Sigmoid colon (tissue), 4 donors: ENCODE results near the gene MAU2.

ENCODE experiments used
- EP300 ChIP-seq, 4 donors: sonication (generic); formaldehyde crosslinking; IDR thresholded peaks; one replicate each; pipeline ENCODE4 v1.6.1; 2017; ENCODE audit warnings: antibody characterized with exemption in 4 of 4
- POLR2A ChIP-seq, 2 donors: fragments of 450-650 bp; IDR thresholded peaks; one replicate each; pipeline ENCODE4 v1.6.1; 2016; ENCODE audit warnings: antibody characterized with exemption in 2 of 2, mild to moderate bottlenecking in 2 of 2, moderate library complexity in 2 of 2
- POLR2AphosphoS5 ChIP-seq, 4 donors: sonication (generic); formaldehyde crosslinking; IDR thresholded peaks; one replicate each; pipeline ENCODE4 v1.6.1; 2017; ENCODE audit warnings: antibody characterized with exemption in 4 of 4
- TF ChIP-seq, protein P1 (sequence below), 4 experiments: fragments of 450-650 bp in 3 of 4; fragments of 200-600 bp in 1 of 4; IDR thresholded peaks; one replicate each; pipeline ENCODE4 v1.5.1; 2016 to 2019; ENCODE audit warnings: antibody characterized with exemption in 4 of 4, mild to moderate bottlenecking in 3 of 4, moderate library complexity in 2 of 4

DNA sequence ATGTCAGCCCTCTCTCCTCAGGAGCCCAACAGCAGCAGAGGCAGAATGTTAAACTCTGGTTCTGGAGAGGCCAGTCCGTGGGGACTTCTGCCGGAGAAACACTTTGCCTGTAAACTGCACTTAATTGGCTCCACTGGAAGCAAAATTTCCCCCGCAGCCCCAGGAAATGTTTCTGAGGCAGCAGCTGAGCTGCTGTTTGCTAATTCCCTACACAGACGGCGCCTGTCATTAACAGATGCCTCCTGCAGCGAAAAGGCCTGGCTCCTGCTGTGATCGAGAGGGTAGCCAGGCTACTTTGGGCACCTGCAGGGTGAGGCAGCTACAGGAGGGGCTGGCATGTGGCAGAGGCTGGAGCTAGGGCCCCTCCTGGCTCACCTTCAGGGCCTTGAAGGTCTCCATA is 42.3 kb upstream of the MAU2 start:
- TF ChIP-seq, protein P1, sequence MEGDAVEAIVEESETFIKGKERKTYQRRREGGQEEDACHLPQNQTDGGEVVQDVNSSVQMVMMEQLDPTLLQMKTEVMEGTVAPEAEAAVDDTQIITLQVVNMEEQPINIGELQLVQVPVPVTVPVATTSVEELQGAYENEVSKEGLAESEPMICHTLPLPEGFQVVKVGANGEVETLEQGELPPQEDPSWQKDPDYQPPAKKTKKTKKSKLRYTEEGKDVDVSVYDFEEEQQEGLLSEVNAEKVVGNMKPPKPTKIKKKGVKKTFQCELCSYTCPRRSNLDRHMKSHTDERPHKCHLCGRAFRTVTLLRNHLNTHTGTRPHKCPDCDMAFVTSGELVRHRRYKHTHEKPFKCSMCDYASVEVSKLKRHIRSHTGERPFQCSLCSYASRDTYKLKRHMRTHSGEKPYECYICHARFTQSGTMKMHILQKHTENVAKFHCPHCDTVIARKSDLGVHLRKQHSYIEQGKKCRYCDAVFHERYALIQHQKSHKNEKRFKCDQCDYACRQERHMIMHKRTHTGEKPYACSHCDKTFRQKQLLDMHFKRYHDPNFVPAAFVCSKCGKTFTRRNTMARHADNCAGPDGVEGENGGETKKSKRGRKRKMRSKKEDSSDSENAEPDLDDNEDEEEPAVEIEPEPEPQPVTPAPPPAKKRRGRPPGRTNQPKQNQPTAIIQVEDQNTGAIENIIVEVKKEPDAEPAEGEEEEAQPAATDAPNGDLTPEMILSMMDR (IDR thresholded peaks at IDR 0.05): no peak
- no peak for TF ChIP-seq EP300 (IDR thresholded peaks at IDR 0.05)
- no peak for TF ChIP-seq POLR2A (IDR thresholded peaks at IDR 0.05)
- TF ChIP-seq POLR2AphosphoS5 (IDR thresholded peaks at IDR 0.05): no peak
